Upper lobe of left lung (tissue), 4 donors: ENCODE results near the gene PRICKLE1.

ENCODE experiments used
- CTCF ChIP-seq, 6 experiments: fragments of 450-650 bp in 4 of 6; fragments of 200-600 bp in 2 of 6; sonication (generic) in 2 of 6; IDR thresholded peaks; one replicate each; pipeline ENCODE4 v1.5.1; 2016 to 2019; ENCODE audit warnings: antibody characterized with exemption in 6 of 6
- EP300 ChIP-seq, 4 donors: sonication (generic); formaldehyde crosslinking; IDR thresholded peaks; one replicate each; pipeline ENCODE4 v1.5.1; 2017; ENCODE audit warnings: antibody characterized with exemption in 4 of 4, control low read depth in 2 of 4
- POLR2A ChIP-seq, 4 donors: fragments of 450-650 bp; IDR thresholded peaks; one replicate each; pipeline ENCODE4 v1.5.1; 2016 to 2017; ENCODE audit warnings: antibody characterized with exemption in 4 of 4, mild to moderate bottlenecking in 2 of 4

GRCh38 chr12:42625611-42626010 is 36.1 kb upstream of the PRICKLE1 start:
- no peak for TF ChIP-seq CTCF (IDR thresholded peaks at IDR 0.05)
- no peak for TF ChIP-seq POLR2A (IDR thresholded peaks at IDR 0.05)
- TF ChIP-seq EP300 (IDR thresholded peaks at IDR 0.05), result no peak
